Stimulated activated CD8-positive, alpha-beta memory T cell treated with anti-CD3 and anti-CD28 coated beads, Interleukin-15, amount 100 ng/mL, for 48 hours (primary cell): ENCODE results near the gene PAX5.

Source experiments
- DNase-seq, 2 donors: peaks; one replicate each; pipeline ENCODE4 v3.0.0-alpha.2; 2020; ENCODE audit warnings: low read depth in 2 of 2

PAX5 gene

GRCh38 chr9:36987891-36988290, 46.2 kb downstream of the PAX5 start:
- no peak for DNase-seq

- DNase-seq: no peak
Observed at GRCh38 chr9:36987409-36987808, 46.7 kb downstream of the PAX5 start.

GRCh38 chr9:36986468-36987408, 47.3 kb downstream of the PAX5 start:
- DNase-seq: no peak

GRCh38 chr9:36985769-36986467, 48.1 kb downstream of the PAX5 start:
- DNase-seq: no peak

- no peak for DNase-seq
Observed at GRCh38 chr9:36985061-36985768, 48.9 kb downstream of the PAX5 start.

GRCh38 chr9:36980148-36980974, 53.7 kb downstream of the PAX5 start:
- no peak for DNase-seq

- no peak for DNase-seq
Observed at GRCh38 chr9:36976371-36977030, 57.6 kb downstream of the PAX5 start.

GRCh38 chr9:36974731-36975130, 59.3 kb downstream of the PAX5 start:
- DNase-seq: no peak

- DNase-seq: no peak
Observed at GRCh38 chr9:36971935-36972488, 62.1 kb downstream of the PAX5 start.

GRCh38 chr9:36970007-36970888, 63.8 kb downstream of the PAX5 start:
- DNase-seq: no peak

- DNase-seq: no peak
Observed at GRCh38 chr9:36969216-36969771, 64.8 kb downstream of the PAX5 start.

GRCh38 chr9:36968574-36969215, 65.4 kb downstream of the PAX5 start:
- DNase-seq: no peak

GRCh38 chr9:36967997-36968396, 66.1 kb downstream of the PAX5 start:
- no peak for DNase-seq

GRCh38 chr9:36966371-36967097, 67.5 kb downstream of the PAX5 start:
- DNase-seq: no peak

- no peak for DNase-seq
Observed at GRCh38 chr9:36964791-36965190, 69.3 kb downstream of the PAX5 start.

- no peak for DNase-seq
Observed at GRCh38 chr9:36963346-36963745, 70.7 kb downstream of the PAX5 start.

- DNase-seq: no peak
Observed at GRCh38 chr9:36962691-36963090, 71.4 kb downstream of the PAX5 start.
